ENCODE data around the gene DHDDS. TPM values are rescaled to one million over a fixed set of nuclear protein-coding genes. Genes with fewer than 3 reads are reported as not detected.

Gene DHDDS
- total and polyA plus RNA-seq, 5 donors from 2014 or later, result 24.1 to 40.3 (median 25.8) TPM

GRCh38 chr1:26419494-26419893, 12.6 kb upstream of the DHDDS start:
- H3K36me3 ChIP-seq (ENCODE audit: control insufficient read depth, insufficient read depth, low read length), result no peaks in the 10 kb centered on the region
- ATAC-seq (ENCODE audit: low read depth in 2 of 2) (no peak), DNase-seq (no peak)
- H3K27me3 ChIP-seq (ENCODE audit: control insufficient read depth, insufficient read depth, low read length), result peaks cover 6% of the 10 kb centered on the region
- H3K9me3 ChIP-seq (ENCODE audit: control insufficient read depth in 2 of 2, low read length in 2 of 2), result no peaks in the 10 kb centered on the region
- no peaks in the 10 kb centered on the region for H3K4me1 ChIP-seq (ENCODE audit: control insufficient read depth, insufficient read depth, low read length, poor library complexity, severe bottlenecking)
- H3K4me3 ChIP-seq (ENCODE audit: low read depth, low read length), result no peak overlapping the region
- H3K27ac ChIP-seq (ENCODE audit: insufficient read depth, low read length, poor library complexity, severe bottlenecking), result no peak overlapping the region
- Mint-ChIP-seq H3K4me3 (no peak overlapping the region), H3K27me3 (peaks cover 39% of the 10 kb centered on the region), H3K4me1 (peaks cover 0 to 5% (median 1%) of the 10 kb centered on the region in 4 donors), H3K27ac (no peak overlapping the region), H3K36me3 (no peaks in the 10 kb centered on the region), H3K9me3 (peaks cover 0 to 2% (median 0%) of the 10 kb centered on the region in 7 donors)

DNA sequence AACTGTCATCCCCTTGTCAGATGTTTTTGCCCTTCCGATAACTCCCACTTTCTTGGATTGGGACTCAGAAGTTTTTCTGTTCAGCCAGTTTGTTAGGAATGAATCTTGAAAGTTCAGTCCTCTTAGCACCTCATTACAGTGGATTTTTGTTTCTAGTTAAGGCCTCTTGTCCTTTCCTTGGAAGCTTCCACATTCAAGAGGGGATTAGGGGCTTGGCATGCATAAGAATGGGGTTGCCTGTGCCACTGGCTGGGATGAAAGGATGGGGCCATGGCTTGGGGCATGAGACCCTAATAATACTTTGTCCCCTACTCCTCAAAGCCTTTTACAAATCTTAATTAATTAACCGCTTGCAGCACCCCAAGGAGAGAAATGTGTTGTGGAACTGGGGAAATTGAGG, 2.4 kb upstream of the DHDDS start:
- peaks cover 0 to 29% (median 21%) of the 10 kb centered on the region in 4 donors for H3K4me1 Mint-ChIP-seq
- DNase-seq (no peak), ATAC-seq (ENCODE audit: low read depth in 2 of 2) (no peak)
- no peak overlapping the region for H3K4me3 ChIP-seq (ENCODE audit: low read depth, low read length)
- H3K9me3 Mint-ChIP-seq, result peaks cover 0 to 2% (median 0%) of the 10 kb centered on the region in 7 donors
- H3K36me3 ChIP-seq (ENCODE audit: control insufficient read depth, insufficient read depth, low read length), result no peaks in the 10 kb centered on the region
- peak overlapping the region in 1 of 4 donors; percentile 42 for H3K4me3 Mint-ChIP-seq
- no peak overlapping the region for H3K27ac ChIP-seq (ENCODE audit: insufficient read depth, low read length, poor library complexity, severe bottlenecking)
- H3K9me3 ChIP-seq (ENCODE audit: control insufficient read depth in 2 of 2, low read length in 2 of 2), result no peaks in the 10 kb centered on the region
- no peak overlapping the region for H3K27ac Mint-ChIP-seq
- peaks cover 24% of the 10 kb centered on the region for H3K4me1 ChIP-seq (ENCODE audit: control insufficient read depth, insufficient read depth, low read length, poor library complexity, severe bottlenecking)
- H3K27me3 ChIP-seq (ENCODE audit: control insufficient read depth, insufficient read depth, low read length), result no peaks in the 10 kb centered on the region
- H3K36me3 Mint-ChIP-seq, result peaks cover 4% of the 10 kb centered on the region
- peaks cover 11% of the 10 kb centered on the region for H3K27me3 Mint-ChIP-seq

- H3K27me3 Mint-ChIP-seq, result peaks cover 4% of the 10 kb centered on the region
- H3K9me3 Mint-ChIP-seq, result peaks cover 0 to 2% (median 0%) of the 10 kb centered on the region in 7 donors
Observed at GRCh38 chr1:26432793-26433192, 672 bp downstream of the DHDDS start.

DNA sequence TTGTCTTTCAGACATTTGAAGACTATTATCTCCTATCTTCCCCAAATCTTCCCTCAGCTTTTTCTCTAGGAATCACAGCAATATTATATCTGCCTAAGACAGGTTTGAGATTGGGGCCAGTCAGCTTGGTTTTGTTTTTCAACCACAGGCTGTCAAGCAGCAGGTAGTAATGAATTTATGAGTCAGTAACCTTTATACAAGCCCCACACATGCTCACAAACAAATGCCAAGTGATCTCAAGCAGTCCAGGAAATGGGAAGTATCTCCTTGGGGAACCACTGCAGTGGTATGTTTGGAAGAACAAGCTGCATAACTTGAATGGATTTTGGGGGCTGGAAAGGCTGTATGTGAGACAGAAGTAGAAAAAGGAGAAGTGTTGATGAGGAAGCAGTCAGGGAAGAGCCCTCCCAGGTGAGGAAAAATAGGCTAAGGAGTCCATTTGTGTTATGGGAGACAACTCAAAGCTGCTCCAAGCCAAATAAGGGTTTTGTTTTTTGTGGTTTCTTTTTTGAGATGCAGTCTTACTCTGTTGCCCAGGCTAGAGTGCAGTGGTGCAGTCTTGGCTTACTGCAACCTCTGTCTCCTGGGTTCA, 2.1 kb downstream of the DHDDS start:
- no peak overlapping the region for H3K27ac ChIP-seq (ENCODE audit: insufficient read depth, low read length, poor library complexity, severe bottlenecking)
- H3K9me3 ChIP-seq (ENCODE audit: control insufficient read depth in 2 of 2, low read length in 2 of 2), result no peaks in the 10 kb centered on the region
- ATAC-seq (ENCODE audit: low read depth in 2 of 2) (no peak), DNase-seq (no peak)
- no peak overlapping the region for H3K4me3 ChIP-seq (ENCODE audit: low read depth, low read length)
- Mint-ChIP-seq H3K4me1 (peaks cover 0 to 29% (median 23%) of the 10 kb centered on the region in 4 donors), H3K4me3 (peak overlapping the region in 1 of 4 donors; percentile 54), H3K36me3 (peaks cover 17% of the 10 kb centered on the region), H3K27me3 (peaks cover 4% of the 10 kb centered on the region), H3K9me3 (peaks cover 0 to 2% (median 0%) of the 10 kb centered on the region in 7 donors), H3K27ac (no peak overlapping the region)
- peaks cover 24% of the 10 kb centered on the region for H3K4me1 ChIP-seq (ENCODE audit: control insufficient read depth, insufficient read depth, low read length, poor library complexity, severe bottlenecking)
- peaks cover 25% of the 10 kb centered on the region for H3K36me3 ChIP-seq (ENCODE audit: control insufficient read depth, insufficient read depth, low read length)
- H3K27me3 ChIP-seq (ENCODE audit: control insufficient read depth, insufficient read depth, low read length), result no peaks in the 10 kb centered on the region

More at GRCh38 chr1:26432793-26433192, 672 bp downstream of the DHDDS start:
- DNase-seq (no peak), ATAC-seq (ENCODE audit: low read depth in 2 of 2) (no peak)
- peaks cover 10% of the 10 kb centered on the region for H3K36me3 ChIP-seq (ENCODE audit: control insufficient read depth, insufficient read depth, low read length)
- H3K4me3 Mint-ChIP-seq, result peak overlapping the region; percentile 85 to 98 (median 94)
- H3K4me1 Mint-ChIP-seq, result peaks cover 0 to 29% (median 21%) of the 10 kb centered on the region in 4 donors
- peak overlapping the region; percentile 81 for H3K27ac ChIP-seq (ENCODE audit: insufficient read depth, low read length, poor library complexity, severe bottlenecking)
- H3K36me3 Mint-ChIP-seq, result peaks cover 4% of the 10 kb centered on the region
- H3K27ac Mint-ChIP-seq, result peak overlapping the region; percentile 39 to 93 (median 42)
- H3K27me3 ChIP-seq (ENCODE audit: control insufficient read depth, insufficient read depth, low read length), result no peaks in the 10 kb centered on the region
- H3K4me3 ChIP-seq (ENCODE audit: low read depth, low read length), result peak overlapping the region; percentile 89
- peaks cover 24% of the 10 kb centered on the region for H3K4me1 ChIP-seq (ENCODE audit: control insufficient read depth, insufficient read depth, low read length, poor library complexity, severe bottlenecking)
- no peaks in the 10 kb centered on the region for H3K9me3 ChIP-seq (ENCODE audit: control insufficient read depth in 2 of 2, low read length in 2 of 2)

DNA sequence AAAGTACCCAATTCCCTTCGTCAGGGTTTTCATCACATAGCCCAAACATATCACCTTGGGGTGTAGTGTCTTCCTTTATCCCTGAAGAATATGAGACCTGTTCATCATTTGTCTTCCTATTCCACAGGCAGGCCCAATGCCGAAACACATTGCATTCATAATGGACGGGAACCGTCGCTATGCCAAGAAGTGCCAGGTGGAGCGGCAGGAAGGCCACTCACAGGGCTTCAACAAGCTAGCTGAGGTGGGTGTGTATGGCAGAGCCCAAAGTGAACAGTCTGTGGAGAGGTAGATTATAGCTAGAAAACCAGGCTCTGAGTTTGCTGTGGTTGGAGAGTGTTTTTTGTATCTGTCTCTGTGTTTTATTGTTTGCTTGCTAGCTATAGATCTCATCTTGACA, 5.9 kb downstream of the DHDDS start:
- DNase-seq (no peak), ATAC-seq (ENCODE audit: low read depth in 2 of 2) (no peak)
- H3K4me1 ChIP-seq (ENCODE audit: control insufficient read depth, insufficient read depth, low read length, poor library complexity, severe bottlenecking), result peaks cover 7% of the 10 kb centered on the region
- H3K9me3 Mint-ChIP-seq, result no peaks in the 10 kb centered on the region
- H3K9me3 ChIP-seq (ENCODE audit: control insufficient read depth in 2 of 2, low read length in 2 of 2), result no peaks in the 10 kb centered on the region
- no peak overlapping the region for H3K27ac Mint-ChIP-seq
- no peak overlapping the region for H3K4me3 ChIP-seq (ENCODE audit: low read depth, low read length)
- no peaks in the 10 kb centered on the region for H3K27me3 ChIP-seq (ENCODE audit: control insufficient read depth, insufficient read depth, low read length)
- H3K4me3 Mint-ChIP-seq, result no peak overlapping the region
- H3K27ac ChIP-seq (ENCODE audit: insufficient read depth, low read length, poor library complexity, severe bottlenecking), result no peak overlapping the region
- peaks cover 53% of the 10 kb centered on the region for H3K36me3 ChIP-seq (ENCODE audit: control insufficient read depth, insufficient read depth, low read length)
- H3K4me1 Mint-ChIP-seq, result peaks cover 5 to 17% (median 11%) of the 10 kb centered on the region in 4 donors
- H3K27me3 Mint-ChIP-seq, result no peaks in the 10 kb centered on the region
- peaks cover 37% of the 10 kb centered on the region for H3K36me3 Mint-ChIP-seq

GRCh38 chr1:26440259-26440658, 8.1 kb downstream of the DHDDS start:
- DNase-seq, result no peak
- Histone ChIP-seq H3K27ac (ENCODE audit: insufficient read depth, low read length, poor library complexity, severe bottlenecking) (no peak overlapping the region), H3K9me3 (ENCODE audit: control insufficient read depth in 2 of 2, low read length in 2 of 2) (no peaks in the 10 kb centered on the region), H3K4me1 (ENCODE audit: control insufficient read depth, insufficient read depth, low read length, poor library complexity, severe bottlenecking) (no peaks in the 10 kb centered on the region), H3K36me3 (ENCODE audit: control insufficient read depth, insufficient read depth, low read length) (peaks cover 73% of the 10 kb centered on the region), H3K4me3 (ENCODE audit: low read depth, low read length) (no peak overlapping the region), H3K27me3 (ENCODE audit: control insufficient read depth, insufficient read depth, low read length) (no peaks in the 10 kb centered on the region)
- H3K4me3 Mint-ChIP-seq, result no peak overlapping the region
- no peaks in the 10 kb centered on the region for H3K9me3 Mint-ChIP-seq
- no peak for ATAC-seq (ENCODE audit: low read depth in 2 of 2)
- no peaks in the 10 kb centered on the region for H3K27me3 Mint-ChIP-seq
- H3K36me3 Mint-ChIP-seq, result peaks cover 54% of the 10 kb centered on the region
- H3K4me1 Mint-ChIP-seq, result peaks cover 0 to 8% (median 5%) of the 10 kb centered on the region in 4 donors
- no peak overlapping the region for H3K27ac Mint-ChIP-seq

DNA sequence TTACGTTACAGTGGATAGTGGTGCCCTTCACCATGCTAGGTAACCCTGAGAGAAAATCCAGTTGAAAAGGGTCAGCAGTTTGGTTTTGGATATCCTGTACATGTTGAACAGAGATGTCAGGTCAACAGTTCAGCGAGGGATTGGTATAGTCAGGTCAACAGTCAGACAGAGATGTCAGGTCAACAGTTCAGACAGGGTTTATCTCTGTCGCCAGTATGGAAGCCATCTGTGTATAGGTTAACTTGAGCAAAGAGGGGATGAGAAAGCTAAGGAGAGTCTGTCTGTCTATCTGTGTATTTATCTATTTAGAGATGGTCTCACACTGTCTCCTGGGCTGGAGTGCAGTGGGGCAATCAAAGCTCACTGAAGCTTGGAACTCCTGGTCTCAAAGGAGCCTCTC, 17.7 kb downstream of the DHDDS start:
- Mint-ChIP-seq H3K4me1 (peaks cover 0 to 4% (median under 1%) of the 10 kb centered on the region in 4 donors), H3K4me3 (no peak overlapping the region), H3K9me3 (no peaks in the 10 kb centered on the region), H3K27ac (no peak overlapping the region), H3K27me3 (no peaks in the 10 kb centered on the region), H3K36me3 (peaks cover 35% of the 10 kb centered on the region)
- H3K27ac ChIP-seq (ENCODE audit: insufficient read depth, low read length, poor library complexity, severe bottlenecking), result no peak overlapping the region
- H3K9me3 ChIP-seq (ENCODE audit: control insufficient read depth in 2 of 2, low read length in 2 of 2), result no peaks in the 10 kb centered on the region
- H3K4me3 ChIP-seq (ENCODE audit: low read depth, low read length), result no peak overlapping the region
- ATAC-seq (ENCODE audit: low read depth in 2 of 2) (no peak), DNase-seq (no peak)
- peaks cover 48% of the 10 kb centered on the region for H3K36me3 ChIP-seq (ENCODE audit: control insufficient read depth, insufficient read depth, low read length)
- no peaks in the 10 kb centered on the region for H3K27me3 ChIP-seq (ENCODE audit: control insufficient read depth, insufficient read depth, low read length)
- H3K4me1 ChIP-seq (ENCODE audit: control insufficient read depth, insufficient read depth, low read length, poor library complexity, severe bottlenecking), result no peaks in the 10 kb centered on the region

DNA sequence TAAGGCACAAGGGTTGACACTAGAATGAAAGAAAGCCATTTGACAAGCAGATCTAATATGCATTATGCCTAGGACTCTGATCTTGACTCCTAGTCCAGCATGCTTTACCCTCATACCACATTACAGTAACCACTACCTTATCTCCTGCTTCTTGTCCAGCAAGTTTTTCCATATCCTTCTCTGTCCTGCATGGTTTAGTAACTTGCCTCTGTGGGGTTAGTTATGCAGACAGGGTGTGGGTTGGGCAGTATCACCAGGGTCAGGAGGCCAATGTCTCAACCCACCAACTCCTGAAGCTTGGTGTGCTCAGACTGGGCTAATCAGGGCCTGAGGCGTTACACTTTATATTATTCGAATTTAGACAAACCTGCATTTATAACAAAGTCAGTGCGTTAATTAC, 18.8 kb downstream of the DHDDS start:
- DNase-seq, result no peak
- Histone ChIP-seq H3K27me3 (ENCODE audit: control insufficient read depth, insufficient read depth, low read length) (no peaks in the 10 kb centered on the region), H3K9me3 (ENCODE audit: control insufficient read depth in 2 of 2, low read length in 2 of 2) (no peaks in the 10 kb centered on the region), H3K4me1 (ENCODE audit: control insufficient read depth, insufficient read depth, low read length, poor library complexity, severe bottlenecking) (no peaks in the 10 kb centered on the region), H3K4me3 (ENCODE audit: low read depth, low read length) (no peak overlapping the region), H3K36me3 (ENCODE audit: control insufficient read depth, insufficient read depth, low read length) (peaks cover 48% of the 10 kb centered on the region), H3K27ac (ENCODE audit: insufficient read depth, low read length, poor library complexity, severe bottlenecking) (no peak overlapping the region)
- peaks cover 0 to 4% (median 0%) of the 10 kb centered on the region in 4 donors for H3K4me1 Mint-ChIP-seq
- no peak for ATAC-seq (ENCODE audit: low read depth in 2 of 2)
- no peak overlapping the region for H3K27ac Mint-ChIP-seq
- H3K9me3 Mint-ChIP-seq, result no peaks in the 10 kb centered on the region
- H3K27me3 Mint-ChIP-seq, result no peaks in the 10 kb centered on the region
- H3K36me3 Mint-ChIP-seq, result peaks cover 37% of the 10 kb centered on the region
- H3K4me3 Mint-ChIP-seq, result no peak overlapping the region
